H1 (cell line): ENCODE measurements around the gene CYB561. TPM values are rescaled to one million over a fixed set of nuclear protein-coding genes. Genes with fewer than 3 reads are reported as not detected.

Experiments
- CTCF ChIA-PET: fragments of 300-600 bp; sonication (Branson Sonifier 250); formaldehyde crosslinking; loops from one replicate; lab custom pipeline; 2021; ENCODE audit not compliant: partially characterized antibody; lab: Charles Lee
- POLR2A ChIA-PET: fragments of 300-600 bp; sonication (Branson Sonifier 250); formaldehyde crosslinking; loops from one replicate; lab custom pipeline; 2021; ENCODE audit warnings: inconsistent platforms; ENCODE audit not compliant: partially characterized antibody; lab: Charles Lee
- DNase-seq, 2 experiments: peaks; one replicate each; pipeline versions ENCODE4 v3.0.0 to v3.0.0-alpha.2; 2010 to 2022; ENCODE audit warnings: low spot score in 2 of 2, low read depth in 1 of 2, mixed read lengths in 1 of 2
- FAIRE-seq: peaks from 2 replicates; lab custom pipeline; 2011; peaks lifted over from hg19 to GRCh38; lab: Jason Lieb, UNC
- H2AFZ ChIP-seq: 2 replicates; pipeline ENCODE4 v1.8.1; 2012; ENCODE audit warnings: low read length, inconsistent platforms
- H2AK5ac ChIP-seq: 2 replicates; pipeline ENCODE4 v1.6.1; 2013; ENCODE audit warnings: low read depth, low read length
- H2BK120ac ChIP-seq: replicated peaks from 2 replicates; pipeline ENCODE3; 2013; ENCODE audit warnings: low read depth, low read length, inconsistent platforms
- H2BK12ac ChIP-seq: 2 replicates; pipeline ENCODE4 v1.6.1; 2013; ENCODE audit warnings: low read depth, low read length
- H2BK15ac ChIP-seq: 2 replicates; pipeline ENCODE4 v1.6.1; 2013; ENCODE audit warnings: low read length
- H2BK20ac ChIP-seq: 2 replicates; pipeline ENCODE4 v1.6.1; 2013; ENCODE audit warnings: low read length
- H2BK5ac ChIP-seq: 2 replicates; pipeline ENCODE4 v1.6.1; 2013; ENCODE audit warnings: low read depth, low read length
- H3K14ac ChIP-seq: 2 replicates; pipeline ENCODE4 v1.6.1; 2013; ENCODE audit warnings: inconsistent platforms; ENCODE audit not compliant: insufficient read length
- H3K18ac ChIP-seq: 2 replicates; pipeline ENCODE4 v1.6.1; 2013; ENCODE audit warnings: low read length; ENCODE audit errors: extremely low read depth
- H3K23ac ChIP-seq: 2 replicates; pipeline ENCODE4 v1.6.1; 2013; ENCODE audit warnings: inconsistent platforms; ENCODE audit not compliant: insufficient read length
- H3K23me2 ChIP-seq: 2 replicates; pipeline ENCODE4 v1.6.1; 2013; ENCODE audit warnings: low read depth, low read length
- H3K27ac ChIP-seq: 2 replicates; pipeline ENCODE4 v1.6.1; 2011; ENCODE audit warnings: low read depth, low read length, inconsistent platforms
- H3K27me3 ChIP-seq, 4 experiments: replicated peaks in 1 of 4; 1 replicate in 1 of 4; 2 replicates in 3 of 4; pipeline versions ENCODE4 v1.6.1 to v1.8.1; 2011 to 2013; ENCODE audit warnings: low read length in 3 of 4, mild to moderate bottlenecking in 3 of 4, inconsistent platforms in 2 of 4, mixed read lengths in 2 of 4, moderate library complexity in 1 of 4; ENCODE audit not compliant: control insufficient read depth in 3 of 4, insufficient read depth in 3 of 4; ENCODE audit errors: extremely low read depth in 1 of 4
- H3K36me3 ChIP-seq, 4 experiments: 2 replicates each; pipeline versions ENCODE4 v1.6.1 to v1.8.1; 2011 to 2013; ENCODE audit warnings: mild to moderate bottlenecking in 4 of 4, low read length in 3 of 4, moderate library complexity in 2 of 4, control low read depth in 1 of 4, inconsistent platforms in 1 of 4; ENCODE audit not compliant: insufficient read depth in 4 of 4, control insufficient read depth in 2 of 4
- H3K4ac ChIP-seq: replicated peaks from 2 replicates; pipeline ENCODE3; 2013; ENCODE audit warnings: low read length, low read depth, mixed read lengths, inconsistent platforms; ENCODE audit not compliant: insufficient read length
- H3K4me1 ChIP-seq, 4 experiments: replicated peaks in 1 of 4; 1 replicate in 1 of 4; 2 replicates in 3 of 4; pipeline versions ENCODE4 v1.6.1 to v1.8.1; 2011 to 2013; ENCODE audit warnings: low read length in 3 of 4, inconsistent platforms in 2 of 4, mixed read lengths in 1 of 4; ENCODE audit not compliant: insufficient read depth in 4 of 4, control insufficient read depth in 3 of 4
- H3K4me2 ChIP-seq, 2 experiments: 2 replicates each; pipeline versions ENCODE4 v1.6.1 to v1.8.1; 2011 to 2013; ENCODE audit warnings: low read depth in 2 of 2, low read length in 2 of 2, control low read depth in 1 of 2, inconsistent platforms in 1 of 2, mild to moderate bottlenecking in 1 of 2; ENCODE audit not compliant: insufficient read depth in 1 of 2
- H3K4me3 ChIP-seq, 4 experiments: fragments of 200-600, 300-600 bp in 1 of 4; sonication (generic), shearing (Covaris generic), sonication (Bioruptor Twin) in 1 of 4; 2 replicates each; pipeline versions ENCODE4 v1.5.1 to v1.8.1; 2011 to 2016; ENCODE audit warnings: low read length in 4 of 4, low read depth in 3 of 4, control low read depth in 2 of 4, inconsistent platforms in 2 of 4, mild to moderate bottlenecking in 2 of 4, mixed read lengths in 1 of 4, moderate library complexity in 1 of 4; ENCODE audit not compliant: insufficient read depth in 2 of 4; ENCODE audit errors: extremely low read depth in 1 of 4
- H3K56ac ChIP-seq: replicated peaks from 2 replicates; pipeline ENCODE3; 2013; ENCODE audit warnings: low read depth, mild to moderate bottlenecking, mixed read lengths, low read length, inconsistent platforms; ENCODE audit not compliant: insufficient read length
- H3K79me1 ChIP-seq: 2 replicates; pipeline ENCODE4 v1.6.1; 2013; ENCODE audit warnings: low read depth, low read length, control low read depth
- H3K79me2 ChIP-seq, 2 experiments: 2 replicates each; pipeline versions ENCODE4 v1.6.1 to v1.8.1; 2012 to 2013; ENCODE audit warnings: low read length in 2 of 2, mild to moderate bottlenecking in 2 of 2, inconsistent platforms in 1 of 2; ENCODE audit not compliant: insufficient read depth in 2 of 2, control insufficient read depth in 1 of 2
- H3K9ac ChIP-seq, 4 experiments: replicated peaks in 1 of 4; 1 replicate in 1 of 4; 2 replicates in 3 of 4; pipeline versions ENCODE4 v1.6.1 to v1.8.1; 2011 to 2013; ENCODE audit warnings: low read depth in 3 of 4, low read length in 3 of 4, control low read depth in 2 of 4, mild to moderate bottlenecking in 2 of 4, moderate library complexity in 2 of 4, inconsistent platforms in 1 of 4; ENCODE audit errors: extremely low read depth in 1 of 4
- H3K9me3 ChIP-seq, 2 experiments: 2 replicates each; pipeline versions ENCODE4 v1.6.1 to v1.8.1; 2012 to 2013; ENCODE audit warnings: mild to moderate bottlenecking in 2 of 2, moderate library complexity in 2 of 2, control low read depth in 1 of 2, inconsistent platforms in 1 of 2, low read depth in 1 of 2, low read length in 1 of 2, mixed read lengths in 1 of 2; ENCODE audit not compliant: insufficient read depth in 2 of 2
- H4K20me1 ChIP-seq, 2 experiments: replicated peaks in 1 of 2; 2 replicates each; pipeline versions ENCODE3 to v1.8.1; 2011 to 2013; ENCODE audit warnings: inconsistent platforms in 2 of 2, low read length in 2 of 2, mild to moderate bottlenecking in 1 of 2; ENCODE audit not compliant: insufficient read depth in 2 of 2, control insufficient read depth in 1 of 2
- H4K5ac ChIP-seq: 2 replicates; pipeline ENCODE4 v1.6.1; 2013; ENCODE audit warnings: low read length, low read depth, mixed read lengths, inconsistent platforms; ENCODE audit not compliant: insufficient read length
- H4K8ac ChIP-seq: 2 replicates; pipeline ENCODE4 v1.8.0; 2013; ENCODE audit warnings: mild to moderate bottlenecking, moderate library complexity, low read length, inconsistent platforms; ENCODE audit not compliant: insufficient read depth; ENCODE audit errors: extremely low read depth
- H4K91ac ChIP-seq: replicated peaks from 2 replicates; pipeline ENCODE3; 2013; ENCODE audit warnings: low read length, mixed read lengths, inconsistent platforms; ENCODE audit not compliant: insufficient read length
- BACH1 ChIP-seq: IDR thresholded peaks from 2 replicates; pipeline ENCODE4 v1.6.1; 2012; ENCODE audit warnings: low read length, improper control_type of control experiment
- CHD1 ChIP-seq: IDR thresholded peaks from 2 replicates; pipeline ENCODE4 v1.6.1; 2012; ENCODE audit warnings: low read depth, low read length, improper control_type of control experiment
- CHD2 ChIP-seq: IDR thresholded peaks from 2 replicates; pipeline ENCODE4 v1.6.1; 2012; ENCODE audit warnings: low read length, improper control_type of control experiment
- CREB1 ChIP-seq: IDR thresholded peaks from 2 replicates; pipeline ENCODE4 v1.6.1; 2012; ENCODE audit warnings: inconsistent platforms
- CTCF ChIP-seq, 3 experiments: IDR thresholded peaks; 1 replicate in 2 of 3; 2 replicates in 1 of 3; pipeline versions ENCODE4 v1.5.1 to v1.6.1; 2011; ENCODE audit warnings: low read length in 3 of 3, mild to moderate bottlenecking in 3 of 3, inconsistent platforms in 2 of 3, low read depth in 1 of 3, moderate library complexity in 1 of 3; ENCODE audit not compliant: insufficient read depth in 1 of 3; ENCODE audit errors: control extremely low read depth in 1 of 3
- EGR1 ChIP-seq: IDR thresholded peaks from 2 replicates; pipeline ENCODE4 v1.6.1; 2011; ENCODE audit warnings: low read depth, low read length, borderline replicate concordance
- HDAC6 ChIP-seq: IDR thresholded peaks from one replicate; pipeline ENCODE4 v1.7.1; 2012; ENCODE audit warnings: low read depth, mild to moderate bottlenecking, inconsistent platforms, low read length, moderate library complexity
- RNF2 ChIP-seq: fragments of 200-900, 300-1000 bp; sonication (generic); IDR thresholded peaks from 2 replicates; pipeline ENCODE4 v1.7.1; 2016; ENCODE audit warnings: borderline replicate concordance, low read depth, mild to moderate bottlenecking, antibody characterized with exemption, low read length; ENCODE audit not compliant: poor library complexity, severe bottlenecking; ENCODE audit errors: missing control alignments
- RXRA ChIP-seq: IDR thresholded peaks from 2 replicates; pipeline ENCODE4 v1.6.1; 2011; ENCODE audit warnings: low read depth, mild to moderate bottlenecking, low read length, moderate library complexity; ENCODE audit not compliant: insufficient read depth
- SP2 ChIP-seq: IDR thresholded peaks from 2 replicates; pipeline ENCODE4 v1.6.1; 2012; ENCODE audit warnings: mild to moderate bottlenecking, low read length, inconsistent platforms
- TEAD4 ChIP-seq: IDR thresholded peaks from 2 replicates; pipeline ENCODE4 v1.6.1; 2012; ENCODE audit warnings: low read depth, low read length, inconsistent platforms, mixed read lengths
- WGBS, 2 experiments: shearing (Covaris generic) in 1 of 2; methylation state at CpG; one replicate each; pipeline versions ENCODE4 v1.1.6 to v1.1.7; 2013 to 2015; ENCODE audit warnings: low lambda C conversion rate in 2 of 2, mixed read lengths in 2 of 2, inconsistent platforms in 1 of 2, low coverage in 1 of 2, missing lambda C conversion rate in 1 of 2; ENCODE audit not compliant: insufficient replicate concordance in 2 of 2, insufficient coverage in 1 of 2, insufficient read length in 1 of 2; ENCODE audit errors: extremely low coverage in 1 of 2, missing lambda C conversion rate in 1 of 2; 5-methylcytosine and 5-hydroxymethylcytosine counted together
- polyA plus RNA-seq, 7 experiments: library from polyadenylated mRNA; depleted of rRNA in 3 of 7; stranded (reverse) in 5 of 7; unstranded in 2 of 7; fragments of >200 nt in 5 of 7; fragments of 200-250 nt in 2 of 7; gene quantifications; 1 replicate in 5 of 7; 2 replicates in 1 of 7; 4 replicates in 1 of 7; pipeline versions ENCODE4 v1.2.1 to v1.2.3, GENCODE V29; 2011 to 2013; ENCODE audit warnings: missing spikeins in 2 of 7, mixed read lengths in 2 of 7
- total RNA-seq: library from RNA; stranded (reverse); fragmentation: NEBNext Ultra II Directional; extraction: Animal tissue kit (Norgen Biotek cat#: 25700); gene quantifications from 2 replicates; pipeline ENCODE4 v1.2.1, GENCODE V29; 2021

Gene CYB561
- total and polyA plus RNA-seq, 2 of the 8 experiments (the other 6 are each of a cell fraction or from before 2014, with no cell fraction given), result 19.7 to 23.4 TPM

GRCh38 chr17:63442549-63443035 is 3.5 kb downstream of the CYB561 start:
- WGBS, 2 experiments, result 89% methylated on average over 11 of the region's 11 CpGs; no CpG with 5 or more reads in 1 of the 2 experiments
- no peak overlapping the region for H3K9ac ChIP-seq
- no peaks in the 10 kb centered on the region for H3K79me2 ChIP-seq
- H2BK20ac ChIP-seq, result no peak overlapping the region
- H2BK12ac ChIP-seq, result no peak overlapping the region
- no peak overlapping the region for H3K56ac ChIP-seq
- H3K18ac ChIP-seq, result no peak overlapping the region
- H3K4me3 ChIP-seq, result no peak overlapping the region
- H2AK5ac ChIP-seq, result no peak overlapping the region
- no peak overlapping the region for H4K91ac ChIP-seq
- H3K4me2 ChIP-seq, result no peak overlapping the region
- no peak overlapping the region for H4K5ac ChIP-seq
- ChIA-PET POLR2A (interaction anchor here (2.0 kb wide), 1 partner anchor 38 kb away, joined by 6 read pairs; no protein-coding TSS in a partner anchor), CTCF (interaction anchor here (0.7 to 29.0 kb wide), 22 partner anchors 9 to 256 kb away, joined by 3 to 758 read pairs (median 4); partner anchors contain the start of gene ACE)
- no peak overlapping the region for H2AFZ ChIP-seq
- peaks cover 0 to 2% of the 10 kb centered on the region in 2 experiments for H4K20me1 ChIP-seq
- no peak overlapping the region for H2BK5ac ChIP-seq
- peaks cover 0 to 22% (median 9%) of the 10 kb centered on the region in 4 experiments; a peak in 6 of 7 replicates for H3K4me1 ChIP-seq
- H4K8ac ChIP-seq, result no peak overlapping the region; the same call in 1 of the 2 replicates
- DNase-seq, result no peak
- no peaks in the 10 kb centered on the region for H3K36me3 ChIP-seq
- H2BK120ac ChIP-seq, result no peak overlapping the region
- no peak for FAIRE-seq
- no peaks in the 10 kb centered on the region for H3K9me3 ChIP-seq
- 0 out of 2 replicates have a peak, but pooled peaks cover 6% of the 10 kb centered on the region for H3K79me1 ChIP-seq
- peaks cover 9% of the 10 kb centered on the region; the same call in 1 of the 2 replicates for H3K23me2 ChIP-seq
- no peak overlapping the region for H3K23ac ChIP-seq
- H2BK15ac ChIP-seq, result no peak overlapping the region
- H3K14ac ChIP-seq, result no peak overlapping the region
- no peak overlapping the region for H3K27ac ChIP-seq
- H3K27me3 ChIP-seq, result peaks cover 0 to 10% (median 1%) of the 10 kb centered on the region in 4 experiments; a peak in 2 of 7 replicates
- no peak overlapping the region for H3K4ac ChIP-seq
- TF ChIP-seq HDAC6 (no peak), TEAD4 (no peak), BACH1 (no peak), EGR1 (no peak), CTCF (IDR thresholded peaks at IDR 0.05; ENCODE audit: control extremely low read depth in 1 of 3, insufficient read depth in 1 of 3, low read depth in 1 of 3, low read length in 3 of 3) (peak; percentile 38 to 48 (median 40)), CHD1 (no peak), SP2 (no peak), CHD2 (no peak), RXRA (no peak), RNF2 (no peak), CREB1 (no peak)
